GM23338 (cell line): Measurements from ENCODE around the gene STIM1. TPM values are rescaled to one million over a fixed set of nuclear protein-coding genes. Genes with fewer than 3 reads are reported as not detected.

Experiments
- ATAC-seq: fragments of 200-7000 bp; cut with Tn5 transposase; 3 replicates; pipeline ENCODE4 v1.9.1; 2020
- DNase-seq: peaks from one replicate; pipeline ENCODE4 v3.0.0-alpha.2; 2015; ENCODE audit warnings: low spot score
- H2AFZ ChIP-seq: fragments of 200-600 bp; sonication (generic); 2 replicates; pipeline ENCODE4 v1.8.0; 2016; ENCODE audit warnings: antibody characterized with exemption, mild to moderate bottlenecking, moderate library complexity
- H3F3A ChIP-seq: fragments of 200-600 bp; sonication (generic); replicated peaks from 2 replicates; pipeline ENCODE4 v1.8.0; 2017; ENCODE audit warnings: antibody characterized with exemption, mixed run types, low read depth
- H3K27ac ChIP-seq: fragments of 200-600 bp; sonication (generic); 2 replicates; pipeline ENCODE4 v1.6.1; 2016; ENCODE audit warnings: low read depth
- H3K27me3 ChIP-seq: fragments of 200-600 bp; sonication (generic); 2 replicates; pipeline ENCODE4 v1.8.0; 2016; ENCODE audit warnings: mild to moderate bottlenecking, mixed run types, moderate library complexity; ENCODE audit not compliant: insufficient read depth
- H3K36me3 ChIP-seq: fragments of 200-600 bp; sonication (generic); 2 replicates; pipeline ENCODE4 v1.8.0; 2016; ENCODE audit warnings: mild to moderate bottlenecking; ENCODE audit not compliant: insufficient read depth
- H3K4me1 ChIP-seq: fragments of 200-600 bp; sonication (generic); 2 replicates; pipeline ENCODE4 v1.8.0; 2016; ENCODE audit warnings: mild to moderate bottlenecking, moderate library complexity; ENCODE audit not compliant: insufficient read depth
- H3K4me2 ChIP-seq: fragments of 200-600 bp; sonication (generic); 2 replicates; pipeline ENCODE4 v1.7.1; 2017; ENCODE audit warnings: mixed run types
- H3K4me3 ChIP-seq: fragments of 200-600 bp; sonication (generic); 2 replicates; pipeline ENCODE4 v1.6.1; 2016; ENCODE audit warnings: mixed run types
- H3K79me2 ChIP-seq: fragments of 200-600 bp; sonication (generic); replicated peaks from 2 replicates; pipeline ENCODE4 v1.8.0; 2017; ENCODE audit warnings: mild to moderate bottlenecking; ENCODE audit not compliant: insufficient read depth
- H3K9me2 ChIP-seq: fragments of 200-600 bp; sonication (generic); 2 replicates; pipeline ENCODE4 v1.8.0; 2017; ENCODE audit not compliant: insufficient read depth
- H4K20me1 ChIP-seq: fragments of 200-600 bp; sonication (generic); replicated peaks from 2 replicates; pipeline ENCODE4 v1.8.0; 2017; ENCODE audit warnings: mild to moderate bottlenecking; ENCODE audit not compliant: insufficient read depth
- H3K27ac Mint-ChIP-seq: 2 replicates; pipeline ENCODE4 v1.8.0; 2020; ENCODE audit warnings: inconsistent platforms, mild to moderate bottlenecking, moderate library complexity, mixed read lengths
- H3K27me3 Mint-ChIP-seq: 3 replicates; pipeline ENCODE4 v1.8.0; 2022; ENCODE audit warnings: low read depth, mild to moderate bottlenecking, moderate library complexity, mixed read lengths, inconsistent platforms; ENCODE audit not compliant: insufficient read depth, poor library complexity
- H3K36me3 Mint-ChIP-seq: 3 replicates; pipeline ENCODE4 v1.8.0; 2021; ENCODE audit warnings: low read depth, mild to moderate bottlenecking, inconsistent platforms, moderate library complexity, mixed read lengths
- H3K4me1 Mint-ChIP-seq: 3 replicates; pipeline ENCODE4 v1.8.0; 2020; ENCODE audit warnings: mild to moderate bottlenecking, inconsistent platforms, mixed read lengths
- H3K4me3 Mint-ChIP-seq: 3 replicates; pipeline ENCODE4 v1.8.0; 2021; ENCODE audit warnings: moderate library complexity, mild to moderate bottlenecking, inconsistent platforms, mixed read lengths
- H3K9me3 Mint-ChIP-seq: 3 replicates; pipeline ENCODE4 v1.8.0; 2020; ENCODE audit warnings: moderate library complexity, mild to moderate bottlenecking, inconsistent platforms, mixed read lengths
- CREB1 ChIP-seq: fragments of 250-450 bp; sonication (Bioruptor Pico); IDR thresholded peaks from 2 replicates; pipeline ENCODE4 v1.5.0; 2020; ENCODE audit warnings: low read depth, mild to moderate bottlenecking, moderate library complexity
- EZH2 ChIP-seq: fragments of 200-600 bp; sonication (generic); IDR thresholded peaks from one replicate; pipeline ENCODE4 v1.8.0; 2017; ENCODE audit warnings: antibody characterized with exemption, mild to moderate bottlenecking, low read depth; ENCODE audit not compliant: unreplicated experiment
- EZH2phosphoT487 ChIP-seq: fragments of 200-600 bp; sonication (generic); IDR thresholded peaks from one replicate; pipeline ENCODE4 v1.8.1; 2018; ENCODE audit warnings: antibody characterized with exemption; ENCODE audit not compliant: unreplicated experiment
- JUNB ChIP-seq: IDR thresholded peaks from one replicate; pipeline ENCODE4 v1.6.1; 2016; ENCODE audit warnings: antibody characterized with exemption; ENCODE audit not compliant: unreplicated experiment
- NANOG ChIP-seq: IDR thresholded peaks from 2 replicates; pipeline ENCODE4 v1.6.1; 2016; ENCODE audit warnings: antibody characterized with exemption, borderline replicate concordance
- POLR2AphosphoS5 ChIP-seq: IDR thresholded peaks from 2 replicates; pipeline ENCODE4 v1.6.1; 2016; ENCODE audit warnings: antibody characterized with exemption, low read depth
- STAT1 ChIP-seq: IDR thresholded peaks from one replicate; pipeline ENCODE4 v1.6.1; 2016; ENCODE audit warnings: antibody characterized with exemption; ENCODE audit not compliant: unreplicated experiment
- ZNF114 ChIP-seq: fragments of 250-450 bp; sonication (Bioruptor Pico); IDR thresholded peaks from 2 replicates; pipeline ENCODE4 v1.5.0; 2020; ENCODE audit warnings: mild to moderate bottlenecking, moderate library complexity
- ZNF331 ChIP-seq: fragments of 250-450 bp; sonication (Bioruptor Pico); IDR thresholded peaks from 2 replicates; pipeline ENCODE4 v1.5.0; 2020; ENCODE audit warnings: low read depth, mild to moderate bottlenecking, moderate library complexity
- polyA plus RNA-seq: library from polyadenylated mRNA; unstranded; fragments of >200 nt; fragmentation: Nextera tagmentation; extraction: Ambion mirVana; gene quantifications from 2 replicates; pipeline ENCODE4 v1.2.1, GENCODE V29; 2016
- total RNA-seq: library from RNA; depleted of rRNA; stranded (reverse); fragments of >200 nt; shearing (Covaris generic); gene quantifications from 2 replicates; pipeline ENCODE4 v1.2.3, GENCODE V29; 2014
- TF ChIP-seq, protein P1 (sequence below): fragments of 250-450 bp; sonication (Bioruptor Pico); IDR thresholded peaks from 2 replicates; pipeline ENCODE4 v1.5.0; 2020; ENCODE audit warnings: mild to moderate bottlenecking, moderate library complexity
- TF ChIP-seq, protein P2 (sequence below): IDR thresholded peaks from one replicate; pipeline ENCODE4 v1.6.1; 2018; ENCODE audit warnings: antibody characterized with exemption; ENCODE audit not compliant: unreplicated experiment
- TF ChIP-seq, protein P3 (sequence below): IDR thresholded peaks from 2 replicates; pipeline ENCODE4 v1.6.1; 2016; ENCODE audit warnings: antibody characterized with exemption
- TF ChIP-seq, protein P4 (sequence below), 2 experiments: fragments of 200-600 bp in 1 of 2; sonication (generic) in 1 of 2; conservative IDR thresholded peaks; 2 replicates each; pipeline versions ENCODE4 v1.5.1 to v1.6.1; 2016 to 2017; ENCODE audit warnings: antibody characterized with exemption in 2 of 2, low read depth in 2 of 2, mild to moderate bottlenecking in 2 of 2, moderate library complexity in 1 of 2

The STIM1 gene
- total and polyA plus RNA-seq, 2 experiments from 2014 or later = 3.5 to 14.0 TPM

DNA sequence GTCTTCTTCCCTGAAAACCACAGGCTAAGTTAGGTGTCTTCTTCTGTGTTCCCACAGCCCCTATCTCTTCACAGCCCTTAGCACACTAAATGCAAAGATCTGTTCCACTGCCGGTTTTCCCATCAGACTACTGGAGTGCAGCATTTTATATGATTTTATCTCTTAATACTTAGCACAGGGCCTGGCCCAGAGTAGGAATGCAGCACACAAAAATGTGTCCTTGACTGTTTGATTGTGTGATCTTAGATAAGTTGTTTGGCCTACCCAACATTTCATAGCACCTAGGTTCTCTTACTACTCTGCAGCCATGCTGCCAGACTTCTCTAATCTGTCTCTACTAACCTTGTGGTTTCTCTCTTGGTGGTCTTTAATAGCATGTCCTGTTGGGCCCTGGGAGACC is 185.0 kb downstream of the STIM1 start:
- no peaks in the 10 kb centered on the region for H3K9me2 ChIP-seq

More for the DNA sequence above, 185.0 kb downstream of the STIM1 start:
- H3K27me3 ChIP-seq = no peaks in the 10 kb centered on the region
- Mint-ChIP-seq H3K4me1 (no peaks in the 10 kb centered on the region), H3K9me3 (peaks cover 19% of the 10 kb centered on the region; the same call in 2 of the 3 replicates), H3K27ac (no peak overlapping the region), H3K36me3 (peaks cover 3% of the 10 kb centered on the region; the same call in 1 of the 3 replicates), H3K4me3 (no peak overlapping the region), H3K27me3 (peaks cover 3% of the 10 kb centered on the region)
- H3K79me2 ChIP-seq = no peaks in the 10 kb centered on the region
- TF ChIP-seq EZH2phosphoT487 = no peak
- TF ChIP-seq, protein P1, sequence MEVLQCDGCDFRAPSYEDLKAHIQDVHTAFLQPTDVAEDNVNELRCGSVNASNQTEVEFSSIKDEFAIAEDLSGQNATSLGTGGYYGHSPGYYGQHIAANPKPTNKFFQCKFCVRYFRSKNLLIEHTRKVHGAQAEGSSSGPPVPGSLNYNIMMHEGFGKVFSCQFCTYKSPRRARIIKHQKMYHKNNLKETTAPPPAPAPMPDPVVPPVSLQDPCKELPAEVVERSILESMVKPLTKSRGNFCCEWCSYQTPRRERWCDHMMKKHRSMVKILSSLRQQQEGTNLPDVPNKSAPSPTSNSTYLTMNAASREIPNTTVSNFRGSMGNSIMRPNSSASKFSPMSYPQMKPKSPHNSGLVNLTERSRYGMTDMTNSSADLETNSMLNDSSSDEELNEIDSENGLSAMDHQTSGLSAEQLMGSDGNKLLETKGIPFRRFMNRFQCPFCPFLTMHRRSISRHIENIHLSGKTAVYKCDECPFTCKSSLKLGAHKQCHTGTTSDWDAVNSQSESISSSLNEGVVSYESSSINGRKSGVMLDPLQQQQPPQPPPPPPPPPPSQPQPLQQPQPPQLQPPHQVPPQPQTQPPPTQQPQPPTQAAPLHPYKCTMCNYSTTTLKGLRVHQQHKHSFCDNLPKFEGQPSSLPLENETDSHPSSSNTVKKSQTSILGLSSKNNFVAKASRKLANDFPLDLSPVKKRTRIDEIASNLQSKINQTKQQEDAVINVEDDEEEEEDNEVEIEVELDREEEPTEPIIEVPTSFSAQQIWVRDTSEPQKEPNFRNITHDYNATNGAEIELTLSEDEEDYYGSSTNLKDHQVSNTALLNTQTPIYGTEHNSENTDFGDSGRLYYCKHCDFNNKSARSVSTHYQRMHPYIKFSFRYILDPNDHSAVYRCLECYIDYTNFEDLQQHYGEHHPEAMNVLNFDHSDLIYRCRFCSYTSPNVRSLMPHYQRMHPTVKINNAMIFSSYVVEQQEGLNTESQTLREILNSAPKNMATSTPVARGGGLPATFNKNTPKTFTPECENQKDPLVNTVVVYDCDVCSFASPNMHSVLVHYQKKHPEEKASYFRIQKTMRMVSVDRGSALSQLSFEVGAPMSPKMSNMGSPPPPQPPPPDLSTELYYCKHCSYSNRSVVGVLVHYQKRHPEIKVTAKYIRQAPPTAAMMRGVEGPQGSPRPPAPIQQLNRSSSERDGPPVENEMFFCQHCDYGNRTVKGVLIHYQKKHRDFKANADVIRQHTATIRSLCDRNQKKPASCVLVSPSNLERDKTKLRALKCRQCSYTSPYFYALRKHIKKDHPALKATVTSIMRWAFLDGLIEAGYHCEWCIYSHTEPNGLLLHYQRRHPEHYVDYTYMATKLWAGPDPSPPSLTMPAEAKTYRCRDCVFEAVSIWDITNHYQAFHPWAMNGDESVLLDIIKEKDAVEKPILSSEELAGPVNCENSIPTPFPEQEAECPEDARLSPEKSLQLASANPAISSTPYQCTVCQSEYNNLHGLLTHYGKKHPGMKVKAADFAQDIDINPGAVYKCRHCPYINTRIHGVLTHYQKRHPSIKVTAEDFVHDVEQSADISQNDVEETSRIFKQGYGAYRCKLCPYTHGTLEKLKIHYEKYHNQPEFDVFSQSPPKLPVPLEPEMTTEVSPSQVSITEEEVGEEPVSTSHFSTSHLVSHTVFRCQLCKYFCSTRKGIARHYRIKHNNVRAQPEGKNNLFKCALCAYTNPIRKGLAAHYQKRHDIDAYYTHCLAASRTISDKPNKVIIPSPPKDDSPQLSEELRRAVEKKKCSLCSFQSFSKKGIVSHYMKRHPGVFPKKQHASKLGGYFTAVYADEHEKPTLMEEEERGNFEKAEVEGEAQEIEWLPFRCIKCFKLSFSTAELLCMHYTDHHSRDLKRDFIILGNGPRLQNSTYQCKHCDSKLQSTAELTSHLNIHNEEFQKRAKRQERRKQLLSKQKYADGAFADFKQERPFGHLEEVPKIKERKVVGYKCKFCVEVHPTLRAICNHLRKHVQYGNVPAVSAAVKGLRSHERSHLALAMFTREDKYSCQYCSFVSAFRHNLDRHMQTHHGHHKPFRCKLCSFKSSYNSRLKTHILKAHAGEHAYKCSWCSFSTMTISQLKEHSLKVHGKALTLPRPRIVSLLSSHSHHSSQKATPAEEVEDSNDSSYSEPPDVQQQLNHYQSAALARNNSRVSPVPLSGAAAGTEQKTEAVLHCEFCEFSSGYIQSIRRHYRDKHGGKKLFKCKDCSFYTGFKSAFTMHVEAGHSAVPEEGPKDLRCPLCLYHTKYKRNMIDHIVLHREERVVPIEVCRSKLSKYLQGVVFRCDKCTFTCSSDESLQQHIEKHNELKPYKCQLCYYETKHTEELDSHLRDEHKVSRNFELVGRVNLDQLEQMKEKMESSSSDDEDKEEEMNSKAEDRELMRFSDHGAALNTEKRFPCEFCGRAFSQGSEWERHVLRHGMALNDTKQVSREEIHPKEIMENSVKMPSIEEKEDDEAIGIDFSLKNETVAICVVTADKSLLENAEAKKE (CRISPR knock-in tag) = no peak
- TF ChIP-seq NANOG = no peak
- no peak for TF ChIP-seq ZNF331 (CRISPR knock-in tag)
- TF ChIP-seq CREB1 (CRISPR knock-in tag) = no peak
- TF ChIP-seq, protein P2, sequence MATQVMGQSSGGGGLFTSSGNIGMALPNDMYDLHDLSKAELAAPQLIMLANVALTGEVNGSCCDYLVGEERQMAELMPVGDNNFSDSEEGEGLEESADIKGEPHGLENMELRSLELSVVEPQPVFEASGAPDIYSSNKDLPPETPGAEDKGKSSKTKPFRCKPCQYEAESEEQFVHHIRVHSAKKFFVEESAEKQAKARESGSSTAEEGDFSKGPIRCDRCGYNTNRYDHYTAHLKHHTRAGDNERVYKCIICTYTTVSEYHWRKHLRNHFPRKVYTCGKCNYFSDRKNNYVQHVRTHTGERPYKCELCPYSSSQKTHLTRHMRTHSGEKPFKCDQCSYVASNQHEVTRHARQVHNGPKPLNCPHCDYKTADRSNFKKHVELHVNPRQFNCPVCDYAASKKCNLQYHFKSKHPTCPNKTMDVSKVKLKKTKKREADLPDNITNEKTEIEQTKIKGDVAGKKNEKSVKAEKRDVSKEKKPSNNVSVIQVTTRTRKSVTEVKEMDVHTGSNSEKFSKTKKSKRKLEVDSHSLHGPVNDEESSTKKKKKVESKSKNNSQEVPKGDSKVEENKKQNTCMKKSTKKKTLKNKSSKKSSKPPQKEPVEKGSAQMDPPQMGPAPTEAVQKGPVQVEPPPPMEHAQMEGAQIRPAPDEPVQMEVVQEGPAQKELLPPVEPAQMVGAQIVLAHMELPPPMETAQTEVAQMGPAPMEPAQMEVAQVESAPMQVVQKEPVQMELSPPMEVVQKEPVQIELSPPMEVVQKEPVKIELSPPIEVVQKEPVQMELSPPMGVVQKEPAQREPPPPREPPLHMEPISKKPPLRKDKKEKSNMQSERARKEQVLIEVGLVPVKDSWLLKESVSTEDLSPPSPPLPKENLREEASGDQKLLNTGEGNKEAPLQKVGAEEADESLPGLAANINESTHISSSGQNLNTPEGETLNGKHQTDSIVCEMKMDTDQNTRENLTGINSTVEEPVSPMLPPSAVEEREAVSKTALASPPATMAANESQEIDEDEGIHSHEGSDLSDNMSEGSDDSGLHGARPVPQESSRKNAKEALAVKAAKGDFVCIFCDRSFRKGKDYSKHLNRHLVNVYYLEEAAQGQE = no peak
- no peak for TF ChIP-seq ZNF114 (CRISPR knock-in tag)
- TF ChIP-seq POLR2AphosphoS5 = no peak
- no peak for TF ChIP-seq EZH2
- TF ChIP-seq, protein P3, sequence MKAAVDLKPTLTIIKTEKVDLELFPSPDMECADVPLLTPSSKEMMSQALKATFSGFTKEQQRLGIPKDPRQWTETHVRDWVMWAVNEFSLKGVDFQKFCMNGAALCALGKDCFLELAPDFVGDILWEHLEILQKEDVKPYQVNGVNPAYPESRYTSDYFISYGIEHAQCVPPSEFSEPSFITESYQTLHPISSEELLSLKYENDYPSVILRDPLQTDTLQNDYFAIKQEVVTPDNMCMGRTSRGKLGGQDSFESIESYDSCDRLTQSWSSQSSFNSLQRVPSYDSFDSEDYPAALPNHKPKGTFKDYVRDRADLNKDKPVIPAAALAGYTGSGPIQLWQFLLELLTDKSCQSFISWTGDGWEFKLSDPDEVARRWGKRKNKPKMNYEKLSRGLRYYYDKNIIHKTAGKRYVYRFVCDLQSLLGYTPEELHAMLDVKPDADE = no peak
- TF ChIP-seq, protein P4, sequence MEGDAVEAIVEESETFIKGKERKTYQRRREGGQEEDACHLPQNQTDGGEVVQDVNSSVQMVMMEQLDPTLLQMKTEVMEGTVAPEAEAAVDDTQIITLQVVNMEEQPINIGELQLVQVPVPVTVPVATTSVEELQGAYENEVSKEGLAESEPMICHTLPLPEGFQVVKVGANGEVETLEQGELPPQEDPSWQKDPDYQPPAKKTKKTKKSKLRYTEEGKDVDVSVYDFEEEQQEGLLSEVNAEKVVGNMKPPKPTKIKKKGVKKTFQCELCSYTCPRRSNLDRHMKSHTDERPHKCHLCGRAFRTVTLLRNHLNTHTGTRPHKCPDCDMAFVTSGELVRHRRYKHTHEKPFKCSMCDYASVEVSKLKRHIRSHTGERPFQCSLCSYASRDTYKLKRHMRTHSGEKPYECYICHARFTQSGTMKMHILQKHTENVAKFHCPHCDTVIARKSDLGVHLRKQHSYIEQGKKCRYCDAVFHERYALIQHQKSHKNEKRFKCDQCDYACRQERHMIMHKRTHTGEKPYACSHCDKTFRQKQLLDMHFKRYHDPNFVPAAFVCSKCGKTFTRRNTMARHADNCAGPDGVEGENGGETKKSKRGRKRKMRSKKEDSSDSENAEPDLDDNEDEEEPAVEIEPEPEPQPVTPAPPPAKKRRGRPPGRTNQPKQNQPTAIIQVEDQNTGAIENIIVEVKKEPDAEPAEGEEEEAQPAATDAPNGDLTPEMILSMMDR (conservative IDR thresholded peaks at IDR 0.05; ENCODE audit: low read depth in 2 of 2) = no peak
- TF ChIP-seq STAT1 = no peak
- no peak for TF ChIP-seq JUNB
- H3F3A ChIP-seq = no peaks in the 10 kb centered on the region
- no peaks in the 10 kb centered on the region; the same call in 1 of the 2 replicates for H4K20me1 ChIP-seq
- no peak overlapping the region for H3K27ac ChIP-seq
- H3K4me2 ChIP-seq = no peak overlapping the region
- H2AFZ ChIP-seq = no peak overlapping the region
- no peak for ATAC-seq
- no peaks in the 10 kb centered on the region for H3K36me3 ChIP-seq
- H3K4me1 ChIP-seq = no peaks in the 10 kb centered on the region
- DNase-seq = no peak
- H3K4me3 ChIP-seq = no peak overlapping the region
